Heart left ventricle (tissue), 13 donors: ENCODE measurements around the gene KRTAP17-1.

Source experiments
- CTCF ChIP-seq, 12 donors: fragments of 200-600 bp; sonication (generic) in 4 of 12; IDR thresholded peaks; one replicate each; pipeline versions ENCODE4 v1.5.0 to v1.8.0; 2018 to 2022; ENCODE audit warnings: antibody characterized with exemption in 12 of 12, mild to moderate bottlenecking in 5 of 12
- POLR2A ChIP-seq, 2 donors: fragments of 450-650 bp; IDR thresholded peaks; one replicate each; pipeline ENCODE4 v1.6.1; 2017; ENCODE audit warnings: antibody characterized with exemption in 2 of 2, mild to moderate bottlenecking in 2 of 2, moderate library complexity in 2 of 2
- donor health status: ischemic (EF 13 %, LVEDD 7.1; RV severe dilation, severe dysfunction).
- donor health status: DM: no; HTN: yes; CAD: no.
- donor health status: DM: no; HTN: no; CAD: no.
- donor health status: ischemic (EF 25% LVEDD 6.9; RV normal size, moderate dysfunction).
- donor health status: ischemic (EF 25% LVEDD 5.7; RV mildly dilated, moderate dysfunction).
- donor health status: ischemic (EF 35%, LVEDD 5.7; RV mildly dilated, moderate dysfunction).
- donor health status: nonischemic (EF 11% LVEDD 7.7; RV severe dilation, severe dysfunction).
- donor health status: DM: yes; HTN: yes; CAD: no.
- donor health status: PGD.
- donor health status: ischemic (EF 29% LVEDD 5.4; RV normal size, mild dysfunction).
- donor health status: nonischemic (EF 23%, LVEDD 6.1; RV moderate dilation, normal function).

- TF ChIP-seq CTCF (IDR thresholded peaks at IDR 0.05), result no peak
- TF ChIP-seq POLR2A (IDR thresholded peaks at IDR 0.05), result no peak
Observed at GRCh38 chr17:41325126-41325525, 9.6 kb upstream of the KRTAP17-1 start.
